ENCODE data around the gene DNAH1. TPM values are rescaled to one million over a fixed set of nuclear protein-coding genes. Genes with fewer than 3 reads are reported as not detected.

The DNAH1 gene
- total RNA-seq, 1 experiment from 2014 or later: 5.5 TPM

DNA sequence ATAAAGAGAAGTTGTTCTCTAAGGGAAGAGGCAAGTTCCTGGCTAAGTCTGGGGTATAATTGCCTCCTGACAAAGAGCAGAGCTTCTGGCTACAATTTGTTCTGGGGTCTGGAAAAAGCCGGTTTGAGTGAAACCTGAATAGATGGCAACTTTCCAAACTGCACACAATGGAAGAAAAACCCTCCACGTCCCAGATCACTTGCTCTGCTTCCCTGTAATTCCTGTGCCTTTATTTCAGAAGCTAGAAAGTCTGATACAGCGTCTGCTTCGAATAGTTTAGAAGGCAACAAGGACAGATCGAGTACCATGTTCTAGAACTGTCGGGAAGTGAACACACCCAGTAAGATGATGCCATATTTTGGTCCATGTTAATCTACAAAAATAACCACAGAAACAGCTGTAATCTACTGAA, 36.1 kb upstream of the DNAH1 start:
- H2AFZ ChIP-seq (ENCODE audit: low read depth, low read length, poor library complexity, severe bottlenecking): no peak overlapping the region
- H3K36me3 ChIP-seq (ENCODE audit: control insufficient read depth in 1 of 2, insufficient read depth in 2 of 2, low read length in 2 of 2): peaks cover 0 to 3% of the 10 kb centered on the region in 2 experiments; a peak in 1 of 4 replicates
- CTCF ChIA-PET: interaction anchor here (1.5 to 1.7 kb wide), 2 partner anchors 16 to 40 kb away, joined by 5 to 7 read pairs; no protein-coding TSS in a partner anchor
- POLR2A ChIA-PET: interaction anchor here (1.0 to 2.5 kb wide), 2 partner anchors 42 to 287 kb away, joined by 3 to 11 read pairs; partner anchors contain the start of gene TWF2
- no peaks in the 10 kb centered on the region for H3K9me3 ChIP-seq (ENCODE audit: control insufficient read depth in 1 of 2, insufficient read depth in 1 of 2, low read depth in 1 of 2, low read length in 2 of 2)
- H3K4me3 ChIP-seq (replicated peaks in 1 of 2; ENCODE audit: low read depth in 1 of 2, low read length in 2 of 2): no peak overlapping the region; a peak in 1 of 4 replicates
- no peak overlapping the region; the same call in 1 of the 2 replicates for H3K27ac ChIP-seq (ENCODE audit: low read depth, low read length)
- RAD21 ChIA-PET (ENCODE audit: low non-redundant PET in 1 of 2, low total read pairs in 2 of 2, uncharacterized antibody in 2 of 2, unreplicated experiment in 2 of 2): no interaction called here
- H3K9me2 ChIP-seq (ENCODE audit: insufficient read depth): no peaks in the 10 kb centered on the region
- no peak for DNase-seq (ENCODE audit: low read depth, low spot score)
- peaks cover 32% of the 10 kb centered on the region for H3K79me2 ChIP-seq (ENCODE audit: insufficient read depth, low read length)
- no peak for ATAC-seq
- H3K4me2 ChIP-seq (ENCODE audit: low read length): peak overlapping the region; percentile 80
- no TSS peak for BruUV-seq (replicated peaks)
- no peak overlapping the region for H3K9ac ChIP-seq (ENCODE audit: low read length)
- no peaks in the 10 kb centered on the region for H3K27me3 ChIP-seq (ENCODE audit: insufficient read depth, low read length)
- peaks cover 3% of the 10 kb centered on the region; the same call in 1 of the 2 replicates for H4K20me1 ChIP-seq (ENCODE audit: insufficient read depth)
- TF ChIP-seq TCF7L2 (IDR thresholded peaks at IDR 0.05; ENCODE audit: borderline replicate concordance, extremely low read depth, insufficient read depth, insufficient read length) (no peak), CBX3 (IDR thresholded peaks at IDR 0.05; ENCODE audit: low read depth) (no peak), SRF (IDR thresholded peaks at IDR 0.05; ENCODE audit: low read depth) (no peak)
- TF ChIP-seq, protein P1, sequence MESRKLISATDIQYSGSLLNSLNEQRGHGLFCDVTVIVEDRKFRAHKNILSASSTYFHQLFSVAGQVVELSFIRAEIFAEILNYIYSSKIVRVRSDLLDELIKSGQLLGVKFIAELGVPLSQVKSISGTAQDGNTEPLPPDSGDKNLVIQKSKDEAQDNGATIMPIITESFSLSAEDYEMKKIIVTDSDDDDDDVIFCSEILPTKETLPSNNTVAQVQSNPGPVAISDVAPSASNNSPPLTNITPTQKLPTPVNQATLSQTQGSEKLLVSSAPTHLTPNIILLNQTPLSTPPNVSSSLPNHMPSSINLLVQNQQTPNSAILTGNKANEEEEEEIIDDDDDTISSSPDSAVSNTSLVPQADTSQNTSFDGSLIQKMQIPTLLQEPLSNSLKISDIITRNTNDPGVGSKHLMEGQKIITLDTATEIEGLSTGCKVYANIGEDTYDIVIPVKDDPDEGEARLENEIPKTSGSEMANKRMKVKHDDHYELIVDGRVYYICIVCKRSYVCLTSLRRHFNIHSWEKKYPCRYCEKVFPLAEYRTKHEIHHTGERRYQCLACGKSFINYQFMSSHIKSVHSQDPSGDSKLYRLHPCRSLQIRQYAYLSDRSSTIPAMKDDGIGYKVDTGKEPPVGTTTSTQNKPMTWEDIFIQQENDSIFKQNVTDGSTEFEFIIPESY (IDR thresholded peaks at IDR 0.05; ENCODE audit: extremely low read depth, insufficient replicate concordance, low read length): no peak
- intact Hi-C loops (cut with micrococcal nuclease): no loop called here
- H3K4me1 ChIP-seq (ENCODE audit: control insufficient read depth in 1 of 2, insufficient read depth in 2 of 2, low read length in 2 of 2): peaks cover 15 to 53% of the 10 kb centered on the region in 2 experiments; a peak in 3 of 4 replicates
